Erythroblast (primary cell): Measurements from ENCODE around the gene ZSCAN32.

Experiments used
- GATA1 ChIP-seq: IDR thresholded peaks from 2 replicates; pipeline ENCODE4 v1.6.1; 2011; ENCODE audit warnings: low read depth, mild to moderate bottlenecking, control low read depth, low read length, moderate library complexity
- POLR2A ChIP-seq: IDR thresholded peaks from 2 replicates; pipeline ENCODE4 v1.6.1; 2011; ENCODE audit warnings: mild to moderate bottlenecking, low read length

- TF ChIP-seq POLR2A (no peak), GATA1 (no peak)
Measured at GRCh38 chr16:3413730-3414379, 13.1 kb upstream of the ZSCAN32 start.
